ENCODE results near the gene RITA1. TPM values are rescaled to one million over a fixed set of nuclear protein-coding genes. Genes with fewer than 3 reads are reported as not detected.

RITA1 gene
- total RNA-seq, 4 donors from 2014 or later = 8.3 to 11.0 (median 9.4) TPM

- no peak for TF ChIP-seq CTCF (IDR thresholded peaks at IDR 0.05; ENCODE audit: low read depth)
These were observed 14.0 kb upstream of the RITA1 start for GRCh38 chr12:113171543-113171942.

GRCh38 chr12:113172185-113172584 lies 13.3 kb upstream of the RITA1 start:
- no peak for TF ChIP-seq CTCF (IDR thresholded peaks at IDR 0.05; ENCODE audit: low read depth)

GRCh38 chr12:113173081-113173698 lies 12.3 kb upstream of the RITA1 start:
- no peak for TF ChIP-seq CTCF (IDR thresholded peaks at IDR 0.05; ENCODE audit: low read depth)

GRCh38 chr12:113174461-113175384 lies 10.8 kb upstream of the RITA1 start:
- no peak for TF ChIP-seq CTCF (IDR thresholded peaks at IDR 0.05; ENCODE audit: low read depth)

GRCh38 chr12:113179023-113179422 lies 6.5 kb upstream of the RITA1 start:
- no peak for TF ChIP-seq CTCF (IDR thresholded peaks at IDR 0.05; ENCODE audit: low read depth)

GRCh38 chr12:113180333-113180732 lies 5.2 kb upstream of the RITA1 start:
- TF ChIP-seq CTCF (IDR thresholded peaks at IDR 0.05; ENCODE audit: low read depth) = no peak

GRCh38 chr12:113181975-113182374 lies 3.5 kb upstream of the RITA1 start:
- TF ChIP-seq CTCF (IDR thresholded peaks at IDR 0.05; ENCODE audit: low read depth) = no peak
